SK-N-SH (cell line): ENCODE measurements around the gene PBX4. TPM values are rescaled to one million over a fixed set of nuclear protein-coding genes. Genes with fewer than 3 reads are reported as not detected.

Source experiments
- CTCF ChIA-PET: fragments of 300-600, 350-600 bp; formaldehyde crosslinking; extraction: SDS; loops from one replicate; lab custom pipeline; 2021; lab: Yijun Ruan, JAX
- POLR2A ChIA-PET: fragments of 350-600 bp; sonication (Branson Sonifier 250); formaldehyde crosslinking; extraction: SDS; loops from one replicate; lab custom pipeline; 2020; ENCODE audit warnings: antibody characterized with exemption, inconsistent platforms; lab: Yijun Ruan, JAX
- DNase-seq: peaks from one replicate; pipeline ENCODE4 v3.0.0; 2012
- H2AFZ ChIP-seq: fragments of 200-600 bp; sonication (generic); 2 replicates; pipeline ENCODE4 v1.8.1; 2016; ENCODE audit warnings: antibody characterized with exemption, mild to moderate bottlenecking, low read depth
- H3F3A ChIP-seq: fragments of 200-600 bp; sonication (generic); replicated peaks from 2 replicates; pipeline ENCODE3; 2016; ENCODE audit warnings: antibody characterized with exemption, mild to moderate bottlenecking; ENCODE audit not compliant: insufficient read depth
- H3K27ac ChIP-seq, 2 experiments: fragments of 200-500 bp in 1 of 2; fragments of 200-600 bp in 1 of 2; sonication (Bioruptor generic) in 1 of 2; sonication (generic), shearing (Covaris generic) in 1 of 2; 2 replicates each; pipeline versions ENCODE4 v1.5.1 to v1.6.1; 2014 to 2016; ENCODE audit warnings: low read depth in 2 of 2, inconsistent platforms in 1 of 2, low read length in 1 of 2, mild to moderate bottlenecking in 1 of 2, mixed read lengths in 1 of 2
- H3K27me3 ChIP-seq: fragments of 200-600 bp; sonication (generic), shearing (Covaris generic); 2 replicates; pipeline ENCODE4 v1.6.1; 2016; ENCODE audit warnings: mixed run types; ENCODE audit not compliant: insufficient read depth
- H3K36me3 ChIP-seq, 2 experiments: fragments of 200-500 bp in 1 of 2; fragments of 200-600 bp in 1 of 2; sonication (Bioruptor generic) in 1 of 2; sonication (generic) in 1 of 2; replicated peaks in 1 of 2; 2 replicates each; pipeline versions ENCODE3 to v1.5.1; 2014 to 2016; ENCODE audit warnings: low read length in 1 of 2, mild to moderate bottlenecking in 1 of 2; ENCODE audit not compliant: insufficient read depth in 2 of 2, control insufficient read depth in 1 of 2
- H3K4me1 ChIP-seq, 2 experiments: fragments of 200-500 bp in 1 of 2; fragments of 200-600 bp in 1 of 2; sonication (Bioruptor generic) in 1 of 2; sonication (generic), shearing (Covaris generic) in 1 of 2; 2 replicates each; pipeline versions ENCODE4 v1.5.1 to v1.6.1; 2014 to 2016; ENCODE audit warnings: low read depth in 1 of 2, low read length in 1 of 2, mixed run types in 1 of 2; ENCODE audit not compliant: insufficient read depth in 2 of 2, control insufficient read depth in 1 of 2
- H3K4me2 ChIP-seq: fragments of 200-600 bp; sonication (generic), shearing (Covaris generic); 2 replicates; pipeline ENCODE4 v1.6.1; 2017; ENCODE audit warnings: mixed run types
- H3K4me3 ChIP-seq, 2 experiments: fragments of 200-500 bp in 1 of 2; fragments of 200-600 bp in 1 of 2; sonication (Bioruptor generic) in 1 of 2; sonication (generic), shearing (Covaris generic) in 1 of 2; 2 replicates each; pipeline versions ENCODE4 v1.5.1 to v1.8.1; 2014 to 2016; ENCODE audit warnings: low read depth in 2 of 2, inconsistent platforms in 1 of 2, low read length in 1 of 2, mild to moderate bottlenecking in 1 of 2, mixed read lengths in 1 of 2, moderate library complexity in 1 of 2
- H3K79me2 ChIP-seq: fragments of 200-600 bp; sonication (generic); 2 replicates; pipeline ENCODE4 v1.8.1; 2017; ENCODE audit warnings: mild to moderate bottlenecking; ENCODE audit not compliant: insufficient read depth
- H3K9ac ChIP-seq: fragments of 200-600 bp; sonication (generic); 2 replicates; pipeline ENCODE4 v1.6.1; 2017; ENCODE audit warnings: mixed run types
- H3K9me2 ChIP-seq: fragments of 200-600 bp; sonication (generic); 2 replicates; pipeline ENCODE4 v1.6.1; 2017; ENCODE audit warnings: mixed run types
- H3K9me3 ChIP-seq: fragments of 200-600 bp; sonication (generic); 2 replicates; pipeline ENCODE4 v1.6.1; 2017; ENCODE audit warnings: mixed run types, mild to moderate bottlenecking, moderate library complexity
- H4K20me1 ChIP-seq: fragments of 200-600 bp; sonication (generic); 2 replicates; pipeline ENCODE4 v1.6.1; 2017; ENCODE audit warnings: mild to moderate bottlenecking, mixed run types; ENCODE audit not compliant: insufficient read depth
- ELF1 ChIP-seq: IDR thresholded peaks from 2 replicates; pipeline ENCODE4 v1.4.0; 2012
- EP300 ChIP-seq, 2 experiments: IDR thresholded peaks; 2 replicates each; pipeline versions ENCODE4 v1.4.0 to v1.6.1; 2012; ENCODE audit warnings: borderline replicate concordance in 1 of 2, low read depth in 1 of 2, low read length in 1 of 2
- EZH2phosphoT487 ChIP-seq: fragments of 200-600 bp; sonication (generic); IDR thresholded peaks from 2 replicates; pipeline ENCODE4 v1.6.1; 2017; ENCODE audit warnings: low read depth, mixed run types, mild to moderate bottlenecking, antibody characterized with exemption, moderate library complexity, borderline replicate concordance
- FOSL2 ChIP-seq: IDR thresholded peaks from 2 replicates; pipeline ENCODE4 v1.4.0; 2012; ENCODE audit warnings: low read depth, mild to moderate bottlenecking, moderate library complexity, borderline replicate concordance
- FOXJ3 ChIP-seq: sonication (generic); formaldehyde crosslinking; IDR thresholded peaks from 2 replicates; pipeline ENCODE4 v1.5.1; 2020; ENCODE audit warnings: mild to moderate bottlenecking, missing genetic modification reagents
- FOXM1 ChIP-seq: IDR thresholded peaks from 2 replicates; pipeline ENCODE4 v1.4.0; 2012; ENCODE audit warnings: low read depth, mild to moderate bottlenecking
- JUND ChIP-seq: IDR thresholded peaks from 2 replicates; pipeline ENCODE4 v1.4.0; 2012
- MEF2A ChIP-seq: IDR thresholded peaks from 2 replicates; pipeline ENCODE4 v1.4.0; 2012; ENCODE audit warnings: low read depth, borderline replicate concordance
- MXI1 ChIP-seq: IDR thresholded peaks from 2 replicates; pipeline ENCODE4 v1.6.1; 2012; ENCODE audit warnings: mild to moderate bottlenecking, low read depth, low read length, improper control_type of control experiment
- NRF1 ChIP-seq: IDR thresholded peaks from 2 replicates; pipeline ENCODE4 v1.6.1; 2012; ENCODE audit warnings: low read depth, mild to moderate bottlenecking, low read length
- POLR2AphosphoS5 ChIP-seq: IDR thresholded peaks from 2 replicates; pipeline ENCODE4 v1.6.1; 2012; ENCODE audit warnings: low read depth, low read length
- RAD21 ChIP-seq: IDR thresholded peaks from 2 replicates; pipeline ENCODE4 v1.6.1; 2012; ENCODE audit warnings: mild to moderate bottlenecking, low read length
- RCOR1 ChIP-seq: fragments of 150-350 bp; IDR thresholded peaks from 2 replicates; pipeline ENCODE4 v1.6.1; 2017; ENCODE audit warnings: antibody characterized with exemption, low read length
- RXRA ChIP-seq: IDR thresholded peaks from 2 replicates; pipeline ENCODE4 v1.4.0; 2012; ENCODE audit warnings: low read depth, mild to moderate bottlenecking, borderline replicate concordance
- SIN3A ChIP-seq: IDR thresholded peaks from 2 replicates; pipeline ENCODE4 v1.6.1; 2012; ENCODE audit warnings: low read depth, mild to moderate bottlenecking, low read length, moderate library complexity, borderline replicate concordance
- TCF12 ChIP-seq: IDR thresholded peaks from 2 replicates; pipeline ENCODE4 v1.4.0; 2012
- WGBS: methylation state at CpG from one replicate; pipeline ENCODE4 v1.1.6; 2017; ENCODE audit warnings: low lambda C conversion rate; 5-methylcytosine and 5-hydroxymethylcytosine counted together
- polyA plus RNA-seq, 3 experiments: library from polyadenylated mRNA; depleted of rRNA; stranded (reverse); fragments of >200 nt; gene quantifications; 2 replicates each; pipeline ENCODE4 v1.2.3, GENCODE V29; 2012
- TF ChIP-seq, protein P1 (sequence below): IDR thresholded peaks from 2 replicates; pipeline ENCODE4 v1.6.1; 2012; ENCODE audit warnings: mild to moderate bottlenecking, low read depth, low read length, moderate library complexity

Gene PBX4
- polyA plus RNA-seq, 1 of the 3 experiments (the other 2 are of a cell fraction): 6.4 TPM

DNA sequence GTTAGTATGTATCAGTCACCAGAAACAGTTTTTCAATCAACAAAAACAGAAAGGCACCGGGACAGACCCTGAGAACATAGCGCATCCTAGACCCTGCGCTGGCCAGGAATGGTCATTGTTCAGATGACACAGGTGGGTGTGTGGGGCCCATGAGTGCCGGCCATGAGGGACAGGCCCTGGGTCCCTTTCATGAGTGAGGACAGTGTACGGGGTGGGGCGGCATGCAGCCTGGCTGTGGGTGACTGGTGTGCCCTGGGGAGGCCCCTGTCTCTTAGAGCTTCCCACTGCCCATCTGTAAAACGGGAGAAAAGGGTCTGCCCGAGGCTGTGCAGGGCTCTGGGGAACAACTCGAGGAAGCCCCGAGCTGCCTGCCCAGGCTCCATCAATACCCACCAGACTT lies 25.8 kb downstream of the PBX4 start:
- TF ChIP-seq RXRA: no peak
- TF ChIP-seq FOXM1: no peak
- TF ChIP-seq RAD21: no peak
- TF ChIP-seq NRF1: no peak
- no peak for TF ChIP-seq ELF1
- TF ChIP-seq, protein P1, sequence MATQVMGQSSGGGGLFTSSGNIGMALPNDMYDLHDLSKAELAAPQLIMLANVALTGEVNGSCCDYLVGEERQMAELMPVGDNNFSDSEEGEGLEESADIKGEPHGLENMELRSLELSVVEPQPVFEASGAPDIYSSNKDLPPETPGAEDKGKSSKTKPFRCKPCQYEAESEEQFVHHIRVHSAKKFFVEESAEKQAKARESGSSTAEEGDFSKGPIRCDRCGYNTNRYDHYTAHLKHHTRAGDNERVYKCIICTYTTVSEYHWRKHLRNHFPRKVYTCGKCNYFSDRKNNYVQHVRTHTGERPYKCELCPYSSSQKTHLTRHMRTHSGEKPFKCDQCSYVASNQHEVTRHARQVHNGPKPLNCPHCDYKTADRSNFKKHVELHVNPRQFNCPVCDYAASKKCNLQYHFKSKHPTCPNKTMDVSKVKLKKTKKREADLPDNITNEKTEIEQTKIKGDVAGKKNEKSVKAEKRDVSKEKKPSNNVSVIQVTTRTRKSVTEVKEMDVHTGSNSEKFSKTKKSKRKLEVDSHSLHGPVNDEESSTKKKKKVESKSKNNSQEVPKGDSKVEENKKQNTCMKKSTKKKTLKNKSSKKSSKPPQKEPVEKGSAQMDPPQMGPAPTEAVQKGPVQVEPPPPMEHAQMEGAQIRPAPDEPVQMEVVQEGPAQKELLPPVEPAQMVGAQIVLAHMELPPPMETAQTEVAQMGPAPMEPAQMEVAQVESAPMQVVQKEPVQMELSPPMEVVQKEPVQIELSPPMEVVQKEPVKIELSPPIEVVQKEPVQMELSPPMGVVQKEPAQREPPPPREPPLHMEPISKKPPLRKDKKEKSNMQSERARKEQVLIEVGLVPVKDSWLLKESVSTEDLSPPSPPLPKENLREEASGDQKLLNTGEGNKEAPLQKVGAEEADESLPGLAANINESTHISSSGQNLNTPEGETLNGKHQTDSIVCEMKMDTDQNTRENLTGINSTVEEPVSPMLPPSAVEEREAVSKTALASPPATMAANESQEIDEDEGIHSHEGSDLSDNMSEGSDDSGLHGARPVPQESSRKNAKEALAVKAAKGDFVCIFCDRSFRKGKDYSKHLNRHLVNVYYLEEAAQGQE: no peak
- TF ChIP-seq FOXJ3 (CRISPR knock-in tag): no peak
- TF ChIP-seq MEF2A: no peak
- no peak for TF ChIP-seq SIN3A
- TF ChIP-seq EP300 (IDR thresholded peaks at IDR 0.05; ENCODE audit: borderline replicate concordance in 1 of 2, low read depth in 1 of 2, low read length in 1 of 2): no peak
- TF ChIP-seq TCF12: no peak
- TF ChIP-seq EZH2phosphoT487: no peak
- no peak for TF ChIP-seq MXI1
- no peak for TF ChIP-seq JUND
- TF ChIP-seq FOSL2: no peak
- no peak for TF ChIP-seq POLR2AphosphoS5
- no peak for TF ChIP-seq RCOR1
- Histone ChIP-seq H3K27me3 (no peaks in the 10 kb centered on the region), H3K9me3 (no peaks in the 10 kb centered on the region), H3K4me1 (peaks cover 14 to 18% of the 10 kb centered on the region in 2 experiments; a peak in 3 of 4 replicates), H3K9me2 (no peaks in the 10 kb centered on the region), H3K79me2 (no peaks in the 10 kb centered on the region), H3K27ac (no peak overlapping the region), H3K9ac (no peak overlapping the region), H3K4me3 (no peak overlapping the region), H3F3A (peaks cover 13% of the 10 kb centered on the region), H2AFZ (no peak overlapping the region), H3K36me3 (no peaks in the 10 kb centered on the region), H4K20me1 (no peaks in the 10 kb centered on the region), H3K4me2 (no peak overlapping the region)
- POLR2A ChIA-PET: no interaction called here
- CTCF ChIA-PET: interaction anchor here (1.1 to 1.8 kb wide), 2 partner anchors 15 to 38 kb away, joined by 3 to 7 read pairs; no protein-coding TSS in a partner anchor
- DNase-seq: no peak
- WGBS: 96% methylated on average over 5 of the region's 10 CpGs
